Nephron (organoid): ENCODE measurements around the gene ATP8A2.

Experiments
- H3K27ac Mint-ChIP-seq, 3 experiments: 2 replicates each; pipeline ENCODE4 v1.8.0; 2020; ENCODE audit warnings: mixed read lengths in 3 of 3, mild to moderate bottlenecking in 2 of 3, moderate library complexity in 1 of 3
- H3K27me3 Mint-ChIP-seq: 2 replicates; pipeline ENCODE4 v1.8.0; 2021; ENCODE audit warnings: low read depth, mild to moderate bottlenecking, moderate library complexity, mixed read lengths
- H3K36me3 Mint-ChIP-seq: 2 replicates; pipeline ENCODE4 v1.8.0; 2020; ENCODE audit warnings: low read depth, mixed read lengths
- H3K4me1 Mint-ChIP-seq: 2 replicates; pipeline ENCODE4 v1.8.0; 2020; ENCODE audit warnings: mixed read lengths
- H3K4me3 Mint-ChIP-seq, 3 experiments: 2 replicates each; pipeline ENCODE4 v1.8.0; 2020; ENCODE audit warnings: mild to moderate bottlenecking in 3 of 3, mixed read lengths in 3 of 3, moderate library complexity in 2 of 3
- H3K9me3 Mint-ChIP-seq: 2 replicates; pipeline ENCODE4 v1.8.0; 2020; ENCODE audit warnings: mixed read lengths
- CTCF ChIP-seq, 3 experiments: fragments of 200-600 bp; sonication (generic); IDR thresholded peaks; one replicate each; pipeline ENCODE4 v1.5.0; 2021; ENCODE audit warnings: antibody characterized with exemption in 3 of 3; ENCODE audit not compliant: unreplicated experiment in 3 of 3

ATP8A2 gene

DNA sequence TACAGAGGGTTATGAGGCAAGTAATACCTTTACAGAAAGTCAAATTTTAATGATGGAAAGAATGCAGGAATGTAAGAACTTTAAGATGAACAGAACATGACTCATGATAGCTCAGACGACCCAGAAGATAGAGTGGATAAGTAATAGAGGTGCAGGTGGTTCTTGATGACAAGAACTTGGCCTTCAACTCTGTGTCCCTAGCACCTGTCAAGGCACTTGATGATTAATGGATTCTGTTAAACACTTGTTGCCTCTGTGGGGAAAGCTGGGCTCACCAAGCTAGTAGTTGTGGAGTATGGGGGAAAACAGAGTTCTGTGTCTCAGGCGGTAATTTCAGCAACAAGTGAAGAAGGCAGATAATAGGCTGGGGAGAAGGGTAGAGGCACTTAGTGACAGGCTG, 306.2 kb downstream of the ATP8A2 start:
- TF ChIP-seq CTCF (IDR thresholded peaks at IDR 0.05; ENCODE audit: unreplicated experiment in 3 of 3): no peak
- Mint-ChIP-seq H3K27ac (no peak overlapping the region), H3K27me3 (peaks cover 3% of the 10 kb centered on the region), H3K4me3 (no peak overlapping the region), H3K36me3 (no peaks in the 10 kb centered on the region), H3K4me1 (peaks cover 42% of the 10 kb centered on the region), H3K9me3 (peaks cover 14% of the 10 kb centered on the region)

DNA sequence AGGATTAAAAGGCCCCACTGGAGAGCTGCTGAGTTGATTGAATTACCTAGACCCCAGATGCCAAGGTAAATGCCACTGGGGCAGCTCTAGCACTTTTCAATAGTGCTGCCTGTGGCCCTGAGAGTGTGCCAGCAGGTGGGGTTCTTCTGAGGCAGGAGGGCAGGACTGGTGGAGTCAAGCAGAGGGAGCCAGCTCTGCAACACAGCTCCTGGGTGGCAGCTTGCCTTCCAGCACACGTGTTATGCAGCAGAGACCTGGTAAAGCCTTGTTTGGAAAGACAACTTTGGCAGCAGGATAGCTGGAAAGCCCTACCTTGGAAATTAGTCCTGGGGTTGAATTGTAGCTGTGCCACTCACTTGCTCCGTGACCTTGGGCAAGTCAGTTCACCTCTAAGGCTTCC, 306.6 kb downstream of the ATP8A2 start:
- no peak overlapping the region for H3K4me3 Mint-ChIP-seq
- no peak for TF ChIP-seq CTCF (IDR thresholded peaks at IDR 0.05; ENCODE audit: unreplicated experiment in 3 of 3)
- H3K9me3 Mint-ChIP-seq: peaks cover 14% of the 10 kb centered on the region
- no peaks in the 10 kb centered on the region for H3K36me3 Mint-ChIP-seq
- H3K4me1 Mint-ChIP-seq: peaks cover 47% of the 10 kb centered on the region
- peaks cover 3% of the 10 kb centered on the region for H3K27me3 Mint-ChIP-seq
- H3K27ac Mint-ChIP-seq: no peak overlapping the region

- H3K27me3 Mint-ChIP-seq: peaks cover 3% of the 10 kb centered on the region
- no peaks in the 10 kb centered on the region for H3K36me3 Mint-ChIP-seq
- H3K9me3 Mint-ChIP-seq: peaks cover 14% of the 10 kb centered on the region
- TF ChIP-seq CTCF (IDR thresholded peaks at IDR 0.05; ENCODE audit: unreplicated experiment in 3 of 3): no peak
- no peak overlapping the region for H3K4me3 Mint-ChIP-seq
- no peak overlapping the region for H3K27ac Mint-ChIP-seq
- H3K4me1 Mint-ChIP-seq: peaks cover 51% of the 10 kb centered on the region
Measured at GRCh38 chr13:25679159-25679558, 307.4 kb downstream of the ATP8A2 start.

- Mint-ChIP-seq H3K36me3 (no peaks in the 10 kb centered on the region), H3K27me3 (peaks cover 3% of the 10 kb centered on the region), H3K4me1 (peaks cover 54% of the 10 kb centered on the region), H3K27ac (no peak overlapping the region), H3K9me3 (peaks cover 14% of the 10 kb centered on the region), H3K4me3 (no peak overlapping the region)
- TF ChIP-seq CTCF (IDR thresholded peaks at IDR 0.05; ENCODE audit: unreplicated experiment in 3 of 3): no peak
Measured at GRCh38 chr13:25679936-25680335, 308.2 kb downstream of the ATP8A2 start.

DNA sequence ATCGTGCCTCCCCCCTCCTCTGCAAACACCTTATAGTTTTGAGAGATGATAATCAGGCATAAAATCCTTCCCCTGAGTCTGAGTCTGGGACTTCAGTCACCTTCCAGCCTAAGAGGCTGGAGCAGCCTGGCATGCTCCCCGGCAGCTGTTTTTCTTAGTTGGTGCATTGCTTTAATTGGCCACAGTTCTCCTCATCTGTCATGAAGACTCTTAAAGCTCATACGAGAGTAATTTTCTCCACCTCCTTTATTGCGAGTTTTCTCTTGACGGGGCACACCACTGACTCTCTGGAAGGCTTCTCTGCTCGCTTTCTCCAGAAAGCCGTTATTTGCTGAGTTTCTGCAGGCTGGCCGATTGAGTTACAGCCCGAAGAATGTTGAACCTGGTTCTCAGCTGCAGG, 310.5 kb downstream of the ATP8A2 start:
- Mint-ChIP-seq H3K4me1 (peaks cover 76% of the 10 kb centered on the region), H3K9me3 (peaks cover 14% of the 10 kb centered on the region), H3K27ac (no peak overlapping the region), H3K36me3 (no peaks in the 10 kb centered on the region), H3K27me3 (peaks cover 3% of the 10 kb centered on the region), H3K4me3 (peak overlapping the region in 1 of 3 experiments; percentile 5)
- TF ChIP-seq CTCF (IDR thresholded peaks at IDR 0.05; ENCODE audit: unreplicated experiment in 3 of 3): no peak

DNA sequence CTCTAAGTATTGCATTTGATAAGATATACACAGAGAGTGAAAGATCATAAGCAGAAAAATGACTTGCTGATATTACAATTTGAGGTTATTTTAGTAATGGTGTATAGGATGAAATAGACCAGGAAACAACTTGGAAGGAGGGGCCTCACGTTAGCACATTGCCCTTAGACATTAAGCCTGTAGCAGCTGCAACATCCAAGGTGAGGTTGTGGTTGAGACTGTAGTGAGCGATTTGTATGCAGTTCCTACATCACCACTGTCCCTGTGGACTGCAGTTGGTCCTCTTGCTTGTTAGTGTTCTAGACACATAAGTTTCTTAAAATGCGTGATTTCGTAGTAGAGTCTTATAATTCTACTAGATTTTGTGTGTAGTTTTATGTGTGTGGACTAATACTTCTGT, 311.3 kb downstream of the ATP8A2 start:
- H3K4me1 Mint-ChIP-seq: peaks cover 78% of the 10 kb centered on the region
- H3K4me3 Mint-ChIP-seq: no peak overlapping the region
- no peaks in the 10 kb centered on the region for H3K27me3 Mint-ChIP-seq
- H3K27ac Mint-ChIP-seq: no peak overlapping the region
- no peaks in the 10 kb centered on the region for H3K36me3 Mint-ChIP-seq
- peaks cover 14% of the 10 kb centered on the region for H3K9me3 Mint-ChIP-seq
- no peak for TF ChIP-seq CTCF (IDR thresholded peaks at IDR 0.05; ENCODE audit: unreplicated experiment in 3 of 3)
